ENCODE results near the gene RRP8. TPM values are rescaled to one million over a fixed set of nuclear protein-coding genes. Genes with fewer than 3 reads are reported as not detected.

RRP8 gene
- total RNA-seq, 1 experiment from 2014 or later = 18.0 TPM

DNA sequence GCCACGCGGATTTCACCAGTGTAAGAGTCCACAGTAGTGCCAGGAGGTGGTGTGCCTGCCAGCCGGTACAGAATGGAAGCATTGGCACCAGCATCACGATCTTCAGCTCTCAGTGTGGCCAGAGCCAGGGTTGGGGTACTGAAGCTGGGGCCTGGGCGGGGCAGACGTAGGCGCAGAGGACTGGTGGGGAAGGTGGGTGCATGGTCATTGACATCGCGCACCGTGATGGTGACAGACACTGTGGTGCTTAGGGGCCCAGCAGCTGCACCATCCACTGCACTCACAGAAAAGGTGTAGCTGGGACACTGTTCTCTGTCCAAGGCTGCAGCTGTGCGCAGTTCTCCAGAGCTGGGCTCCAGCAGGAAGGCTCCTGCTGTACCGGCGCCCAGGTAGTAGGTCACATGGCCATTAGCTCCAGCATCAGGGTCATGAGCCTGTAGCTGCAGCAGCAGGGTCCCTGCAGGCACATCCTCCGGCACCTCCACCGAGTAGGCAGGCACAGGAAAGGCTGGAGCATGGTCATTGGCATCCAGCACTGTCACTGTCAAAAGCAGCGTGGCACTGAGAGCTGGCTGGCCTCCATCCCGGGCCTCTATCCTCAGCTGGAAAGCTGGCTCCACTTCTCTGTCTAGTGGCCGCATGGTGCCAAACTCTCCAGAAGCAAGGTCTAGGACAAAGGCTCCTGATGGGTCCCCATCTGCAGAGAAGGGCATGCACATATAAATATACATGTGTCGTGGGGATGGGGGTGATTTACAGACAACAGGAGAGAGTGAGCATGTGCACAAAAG, 23.8 kb upstream of the RRP8 start:
- H3K4me3 ChIP-seq (ENCODE audit: insufficient read depth, low read depth, low read length) = no peak overlapping the region
- peaks cover 5% of the 10 kb centered on the region for H3K36me3 ChIP-seq (replicated peaks; ENCODE audit: control insufficient read depth, insufficient read depth, low read length)
- peaks cover 29% of the 10 kb centered on the region for H3K27me3 ChIP-seq (ENCODE audit: control insufficient read depth, insufficient read depth, low read length)
- no peak for DNase-seq

DNA sequence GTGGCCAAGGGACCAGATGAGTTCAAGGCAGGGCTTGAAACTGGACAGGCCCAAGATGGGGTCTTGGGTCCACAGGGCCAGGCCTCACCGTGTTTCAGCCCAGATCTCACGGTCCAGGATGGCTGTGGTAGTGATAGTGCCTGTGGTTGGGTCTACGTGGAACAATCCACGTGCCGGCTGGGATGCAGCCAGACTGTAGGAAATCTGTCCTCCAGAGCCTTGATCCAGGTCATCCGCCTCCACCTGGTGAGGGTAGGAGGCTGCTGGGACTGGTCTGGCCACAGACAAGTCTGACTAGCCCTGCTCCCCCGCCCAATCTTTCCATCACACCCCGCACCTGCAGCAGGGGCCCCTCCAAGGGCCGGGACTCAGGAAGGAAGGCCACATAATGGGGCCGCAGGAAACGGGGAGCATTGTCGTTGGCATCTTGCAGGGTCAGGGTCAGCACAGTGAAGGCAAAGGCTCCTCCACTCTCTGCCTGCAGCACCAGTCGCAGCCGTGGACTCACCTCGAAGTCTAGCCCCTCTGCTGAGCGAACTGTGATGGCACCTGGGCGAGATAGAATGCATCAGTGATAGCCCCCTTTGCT, 22.5 kb upstream of the RRP8 start:
- Histone ChIP-seq H3K27me3 (ENCODE audit: control insufficient read depth, insufficient read depth, low read length) (peaks cover 20% of the 10 kb centered on the region), H3K4me3 (ENCODE audit: insufficient read depth, low read depth, low read length) (no peak overlapping the region), H3K36me3 (replicated peaks; ENCODE audit: control insufficient read depth, insufficient read depth, low read length) (peaks cover 5% of the 10 kb centered on the region)
- no peak for DNase-seq

GRCh38 chr11:6625156-6625831, 21.9 kb upstream of the RRP8 start:
- DNase-seq = no peak
- no peak overlapping the region for H3K4me3 ChIP-seq (ENCODE audit: insufficient read depth, low read depth, low read length)
- H3K36me3 ChIP-seq (replicated peaks; ENCODE audit: control insufficient read depth, insufficient read depth, low read length) = peaks cover 5% of the 10 kb centered on the region

GRCh38 chr11:6623391-6624363, 20.3 kb upstream of the RRP8 start:
- Histone ChIP-seq H3K27me3 (ENCODE audit: control insufficient read depth, insufficient read depth, low read length) (no peaks in the 10 kb centered on the region), H3K4me3 (ENCODE audit: insufficient read depth, low read depth, low read length) (no peak overlapping the region), H3K36me3 (replicated peaks; ENCODE audit: control insufficient read depth, insufficient read depth, low read length) (peaks cover 5% of the 10 kb centered on the region)
- DNase-seq = peak; percentile 32

More at GRCh38 chr11:6625156-6625831, 21.9 kb upstream of the RRP8 start:
- peaks cover 13% of the 10 kb centered on the region for H3K27me3 ChIP-seq (ENCODE audit: control insufficient read depth, insufficient read depth, low read length)

GRCh38 chr11:6622261-6623171, 19.1 kb upstream of the RRP8 start:
- DNase-seq = peak; percentile 60
- no peak overlapping the region for H3K4me3 ChIP-seq (ENCODE audit: insufficient read depth, low read depth, low read length)
- H3K27me3 ChIP-seq (ENCODE audit: control insufficient read depth, insufficient read depth, low read length) = no peaks in the 10 kb centered on the region
- H3K36me3 ChIP-seq (replicated peaks; ENCODE audit: control insufficient read depth, insufficient read depth, low read length) = peaks cover 5% of the 10 kb centered on the region

GRCh38 chr11:6621711-6622211, 18.3 kb upstream of the RRP8 start:
- DNase-seq = no peak
- no peak overlapping the region for H3K4me3 ChIP-seq (ENCODE audit: insufficient read depth, low read depth, low read length)

DNA sequence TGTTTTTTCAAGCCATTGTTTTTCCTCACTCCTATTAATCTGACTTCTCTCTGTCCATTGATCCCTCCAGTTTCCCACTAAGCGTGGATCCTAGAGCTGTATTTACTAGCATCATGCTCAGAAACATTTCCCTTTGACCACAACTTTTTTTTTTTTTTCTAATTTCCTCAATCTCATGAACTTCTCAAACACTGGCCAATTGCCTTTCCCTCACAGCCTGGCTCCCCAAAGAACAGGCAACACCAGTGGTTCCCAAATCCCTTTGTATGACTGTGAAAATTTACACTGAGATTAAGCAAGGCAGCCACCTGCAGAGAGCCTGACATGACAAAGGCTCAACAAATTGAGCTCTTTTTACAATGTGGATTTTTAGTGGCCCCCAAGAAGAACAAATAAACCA, 17.2 kb upstream of the RRP8 start:
- no peak for DNase-seq
- Histone ChIP-seq H3K4me3 (ENCODE audit: insufficient read depth, low read depth, low read length) (no peak overlapping the region), H3K27me3 (ENCODE audit: control insufficient read depth, insufficient read depth, low read length) (no peaks in the 10 kb centered on the region)

More at GRCh38 chr11:6621711-6622211, 18.3 kb upstream of the RRP8 start:
- no peaks in the 10 kb centered on the region for H3K27me3 ChIP-seq (ENCODE audit: control insufficient read depth, insufficient read depth, low read length)
- peaks cover 5% of the 10 kb centered on the region for H3K36me3 ChIP-seq (replicated peaks; ENCODE audit: control insufficient read depth, insufficient read depth, low read length)

GRCh38 chr11:6619004-6619745, 15.8 kb upstream of the RRP8 start, which contains the start of gene TPP1:
TSS of gene TPP1 (minus strand) at chr11:6619422. CDS start at chr11:6619400, 22 bp downstream.
- Histone ChIP-seq H3K4me3 (ENCODE audit: insufficient read depth, low read depth, low read length) (peak within 1 kb of the TSS; percentile 93), H3K36me3 (replicated peaks; ENCODE audit: control insufficient read depth, insufficient read depth, low read length) (peaks cover 2% of the 10 kb centered on the region), H3K27me3 (ENCODE audit: control insufficient read depth, insufficient read depth, low read length) (no peaks in the 10 kb centered on the region)
- DNase-seq = peak; percentile 98

More for the DNA sequence above, 17.2 kb upstream of the RRP8 start:
- H3K36me3 ChIP-seq (replicated peaks; ENCODE audit: control insufficient read depth, insufficient read depth, low read length) = peaks cover 7% of the 10 kb centered on the region

GRCh38 chr11:6618117-6619003, 14.9 kb upstream of the RRP8 start:
- Histone ChIP-seq H3K4me3 (ENCODE audit: insufficient read depth, low read depth, low read length) (peak overlapping the region; percentile 93), H3K36me3 (replicated peaks; ENCODE audit: control insufficient read depth, insufficient read depth, low read length) (peaks cover 4% of the 10 kb centered on the region), H3K27me3 (ENCODE audit: control insufficient read depth, insufficient read depth, low read length) (no peaks in the 10 kb centered on the region)
- DNase-seq = peak; percentile 40

DNA sequence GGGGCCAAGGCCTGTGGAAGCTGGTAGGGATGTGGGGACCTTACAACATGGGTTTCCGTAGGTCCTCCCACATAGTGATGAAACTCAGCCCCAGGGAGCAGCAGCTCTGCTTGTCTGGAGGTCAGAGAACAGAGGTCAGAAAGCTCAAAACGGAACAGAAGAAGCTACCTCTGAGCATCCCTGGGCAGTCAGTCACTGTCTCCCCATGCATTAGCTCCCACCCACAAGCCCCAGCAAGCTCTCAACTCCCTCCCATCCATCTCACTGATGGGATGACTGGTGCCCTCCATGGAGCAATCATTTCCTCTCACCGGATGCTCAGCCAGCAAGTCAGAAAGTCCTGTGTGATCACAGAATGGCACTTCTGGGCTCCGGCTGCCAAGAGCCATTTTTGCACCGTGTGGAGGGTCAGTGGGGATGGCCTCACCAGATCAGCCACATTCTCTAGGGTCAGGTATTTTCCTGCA, 13.9 kb upstream of the RRP8 start:
- H3K4me3 ChIP-seq (ENCODE audit: insufficient read depth, low read depth, low read length) = no peak overlapping the region
- peaks cover 4% of the 10 kb centered on the region for H3K36me3 ChIP-seq (replicated peaks; ENCODE audit: control insufficient read depth, insufficient read depth, low read length)
- no peaks in the 10 kb centered on the region for H3K27me3 ChIP-seq (ENCODE audit: control insufficient read depth, insufficient read depth, low read length)
- DNase-seq = no peak

DNA sequence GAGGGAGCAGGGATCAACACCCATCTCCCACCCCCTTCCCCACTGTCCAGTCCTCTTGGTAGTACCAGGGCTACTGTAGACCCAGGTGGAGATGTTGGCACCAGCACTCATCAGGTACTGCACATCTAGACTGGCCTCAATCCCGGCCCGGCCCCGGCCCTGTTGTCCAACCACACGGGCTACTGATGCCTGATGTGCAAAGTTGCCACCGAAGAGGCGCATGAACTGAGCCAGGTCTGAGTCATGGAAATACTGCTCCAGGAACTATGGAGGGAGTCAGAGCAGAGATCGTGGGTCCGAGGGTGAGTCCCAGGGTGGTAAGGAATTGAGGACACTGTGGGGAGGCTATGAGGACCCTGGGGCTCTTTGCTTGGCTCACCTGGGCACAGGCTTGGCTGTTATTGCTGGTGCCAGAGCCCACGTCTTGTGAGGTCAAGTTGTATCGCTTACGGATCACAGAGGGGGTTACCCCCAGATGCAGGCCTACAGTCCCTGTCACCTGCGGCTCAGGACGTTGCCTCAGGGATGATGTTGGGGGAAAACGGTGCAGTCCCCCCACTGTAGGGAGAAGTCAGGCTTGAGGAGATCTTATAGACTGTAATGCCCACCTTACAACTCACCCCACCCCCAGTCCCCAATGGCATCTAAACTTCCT, 13.3 kb upstream of the RRP8 start:
- peaks cover 4% of the 10 kb centered on the region for H3K36me3 ChIP-seq (replicated peaks; ENCODE audit: control insufficient read depth, insufficient read depth, low read length)
- DNase-seq = no peak
- H3K4me3 ChIP-seq (ENCODE audit: insufficient read depth, low read depth, low read length) = no peak overlapping the region
- no peaks in the 10 kb centered on the region for H3K27me3 ChIP-seq (ENCODE audit: control insufficient read depth, insufficient read depth, low read length)
